ENCODE results near the gene HMX3.

HMX3 gene

DNA sequence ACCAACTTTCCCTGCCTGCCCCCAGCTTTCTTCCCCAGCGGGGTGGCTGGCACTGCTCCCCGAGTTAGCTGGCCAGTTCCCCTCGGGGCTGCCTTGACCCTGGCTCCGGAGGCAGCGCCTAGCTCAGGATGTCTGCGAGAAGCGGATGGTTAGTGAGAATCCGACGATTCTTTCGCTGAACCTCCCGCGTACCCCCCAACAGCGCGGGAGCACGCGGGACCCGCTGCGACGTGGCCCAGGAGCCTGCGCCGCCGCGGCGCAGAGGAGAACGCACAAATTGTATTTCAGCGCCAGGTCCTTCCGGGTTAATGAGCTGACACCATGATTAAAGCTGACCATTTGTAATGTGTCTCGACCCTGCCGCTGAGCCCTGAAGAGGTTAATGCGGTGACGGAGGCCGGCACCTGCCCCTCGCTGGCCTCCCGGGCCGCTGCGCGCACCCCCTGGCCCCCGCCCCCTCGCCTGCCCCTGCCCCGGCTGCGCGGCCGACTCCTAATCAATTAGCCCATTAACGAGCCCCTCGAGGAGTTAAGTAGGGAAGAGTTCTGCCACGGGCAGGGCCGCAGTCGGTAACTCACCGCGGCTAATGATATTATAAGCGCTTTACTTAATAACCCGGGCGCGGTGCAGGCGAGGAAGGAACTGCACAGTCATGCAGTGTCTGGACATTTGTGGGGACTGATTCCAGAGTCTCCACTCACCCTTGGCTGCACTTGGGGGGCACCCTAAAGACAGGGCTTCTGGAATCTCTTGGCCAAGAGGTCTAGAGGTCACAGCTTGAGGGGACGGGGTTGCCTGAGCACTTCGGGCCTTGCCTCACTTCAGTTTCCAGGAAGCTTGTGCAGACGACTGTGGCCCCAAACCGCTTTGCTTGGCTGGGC, 10.5 kb downstream of the HMX3 start:
- Histone ChIP-seq H3K27ac (ENCODE audit: low read length) (no peak overlapping the region), H2AFZ (ENCODE audit: low read length) (no peak overlapping the region), H3K79me2 (ENCODE audit: low read length) (no peaks in the 10 kb centered on the region), H3K36me3 (replicated peaks; ENCODE audit: insufficient read depth, low read length) (no peaks in the 10 kb centered on the region), H3K4me1 (ENCODE audit: low read length) (no peaks in the 10 kb centered on the region), H4K20me1 (ENCODE audit: insufficient read depth, low read length) (no peaks in the 10 kb centered on the region), H3K4me2 (ENCODE audit: low read depth, low read length) (no peak overlapping the region), H3K9me2 (replicated peaks; ENCODE audit: insufficient read depth, low read length) (no peaks in the 10 kb centered on the region), H3K4me3 (ENCODE audit: low read length) (no peak overlapping the region), H3K9me3 (replicated peaks; ENCODE audit: insufficient read depth, low read length) (no peaks in the 10 kb centered on the region), H3F3A (ENCODE audit: insufficient read depth, low read length) (no peaks in the 10 kb centered on the region), H3K9ac (ENCODE audit: low read length) (no peak overlapping the region), H3K27me3 (replicated peaks; ENCODE audit: insufficient read depth, low read length) (peaks cover 31% of the 10 kb centered on the region)
- TF ChIP-seq EZH2 (optimal IDR thresholded peaks at IDR 0.05; ENCODE audit: low read depth, low read length) (no peak), EZH2phosphoT487 (IDR thresholded peaks at IDR 0.05; ENCODE audit: low read length) (no peak)
- TF ChIP-seq, protein P1, sequence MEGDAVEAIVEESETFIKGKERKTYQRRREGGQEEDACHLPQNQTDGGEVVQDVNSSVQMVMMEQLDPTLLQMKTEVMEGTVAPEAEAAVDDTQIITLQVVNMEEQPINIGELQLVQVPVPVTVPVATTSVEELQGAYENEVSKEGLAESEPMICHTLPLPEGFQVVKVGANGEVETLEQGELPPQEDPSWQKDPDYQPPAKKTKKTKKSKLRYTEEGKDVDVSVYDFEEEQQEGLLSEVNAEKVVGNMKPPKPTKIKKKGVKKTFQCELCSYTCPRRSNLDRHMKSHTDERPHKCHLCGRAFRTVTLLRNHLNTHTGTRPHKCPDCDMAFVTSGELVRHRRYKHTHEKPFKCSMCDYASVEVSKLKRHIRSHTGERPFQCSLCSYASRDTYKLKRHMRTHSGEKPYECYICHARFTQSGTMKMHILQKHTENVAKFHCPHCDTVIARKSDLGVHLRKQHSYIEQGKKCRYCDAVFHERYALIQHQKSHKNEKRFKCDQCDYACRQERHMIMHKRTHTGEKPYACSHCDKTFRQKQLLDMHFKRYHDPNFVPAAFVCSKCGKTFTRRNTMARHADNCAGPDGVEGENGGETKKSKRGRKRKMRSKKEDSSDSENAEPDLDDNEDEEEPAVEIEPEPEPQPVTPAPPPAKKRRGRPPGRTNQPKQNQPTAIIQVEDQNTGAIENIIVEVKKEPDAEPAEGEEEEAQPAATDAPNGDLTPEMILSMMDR (IDR thresholded peaks at IDR 0.05; ENCODE audit: low read length) = no peak
- no peak for DNase-seq

DNA sequence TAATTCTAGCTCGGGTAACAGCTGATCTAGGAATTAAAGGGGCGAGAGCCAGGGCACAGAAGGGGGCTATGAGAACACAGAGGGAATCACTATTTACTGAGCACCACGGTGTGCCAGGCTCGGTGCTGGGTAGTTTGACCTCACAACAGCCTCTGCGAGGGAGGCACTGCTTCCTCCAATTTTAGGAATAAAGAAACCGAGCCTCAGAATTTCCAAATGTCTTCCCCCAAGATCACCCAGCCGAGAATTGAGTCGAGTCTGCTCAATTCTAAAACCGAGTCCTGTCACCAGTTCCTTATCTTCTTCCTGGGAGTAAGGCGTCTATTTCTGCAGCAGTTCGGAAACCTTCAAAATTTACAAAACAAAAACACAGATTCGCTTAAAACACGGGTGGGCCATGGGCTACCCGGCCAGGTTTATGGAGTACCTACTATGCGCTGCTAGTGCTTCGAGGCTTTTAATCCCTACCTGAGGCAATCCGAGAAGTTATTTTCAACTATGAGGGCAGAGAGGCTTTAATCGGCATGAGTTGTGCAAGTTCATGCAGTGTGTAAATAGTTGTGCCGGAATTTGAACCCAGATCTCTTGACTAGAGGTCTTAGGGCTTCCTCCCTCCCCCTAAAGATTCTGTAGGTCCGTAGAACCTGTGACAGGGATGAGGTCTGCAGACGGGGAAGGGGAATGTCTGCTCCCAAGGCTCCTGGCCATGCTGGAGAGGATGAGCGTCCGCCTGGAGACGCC, 11.3 kb downstream of the HMX3 start:
- H2AFZ ChIP-seq (ENCODE audit: low read length) = no peak overlapping the region
- no peaks in the 10 kb centered on the region for H3K36me3 ChIP-seq (replicated peaks; ENCODE audit: insufficient read depth, low read length)
- no peaks in the 10 kb centered on the region for H3K9me3 ChIP-seq (replicated peaks; ENCODE audit: insufficient read depth, low read length)
- no peaks in the 10 kb centered on the region for H3K4me1 ChIP-seq (ENCODE audit: low read length)
- H3K79me2 ChIP-seq (ENCODE audit: low read length) = no peaks in the 10 kb centered on the region
- no peak overlapping the region for H3K9ac ChIP-seq (ENCODE audit: low read length)
- H3K4me2 ChIP-seq (ENCODE audit: low read depth, low read length) = no peak overlapping the region
- TF ChIP-seq, protein P1 (IDR thresholded peaks at IDR 0.05; ENCODE audit: low read length) = no peak
- TF ChIP-seq EZH2 (optimal IDR thresholded peaks at IDR 0.05; ENCODE audit: low read depth, low read length) = no peak
- TF ChIP-seq EZH2phosphoT487 (IDR thresholded peaks at IDR 0.05; ENCODE audit: low read length) = no peak
- no peak overlapping the region for H3K27ac ChIP-seq (ENCODE audit: low read length)
- H3K9me2 ChIP-seq (replicated peaks; ENCODE audit: insufficient read depth, low read length) = no peaks in the 10 kb centered on the region
- peaks cover 23% of the 10 kb centered on the region for H3K27me3 ChIP-seq (replicated peaks; ENCODE audit: insufficient read depth, low read length)
- no peak overlapping the region for H3K4me3 ChIP-seq (ENCODE audit: low read length)
- no peak for DNase-seq
- H4K20me1 ChIP-seq (ENCODE audit: insufficient read depth, low read length) = no peaks in the 10 kb centered on the region
- no peaks in the 10 kb centered on the region for H3F3A ChIP-seq (ENCODE audit: insufficient read depth, low read length)

DNA sequence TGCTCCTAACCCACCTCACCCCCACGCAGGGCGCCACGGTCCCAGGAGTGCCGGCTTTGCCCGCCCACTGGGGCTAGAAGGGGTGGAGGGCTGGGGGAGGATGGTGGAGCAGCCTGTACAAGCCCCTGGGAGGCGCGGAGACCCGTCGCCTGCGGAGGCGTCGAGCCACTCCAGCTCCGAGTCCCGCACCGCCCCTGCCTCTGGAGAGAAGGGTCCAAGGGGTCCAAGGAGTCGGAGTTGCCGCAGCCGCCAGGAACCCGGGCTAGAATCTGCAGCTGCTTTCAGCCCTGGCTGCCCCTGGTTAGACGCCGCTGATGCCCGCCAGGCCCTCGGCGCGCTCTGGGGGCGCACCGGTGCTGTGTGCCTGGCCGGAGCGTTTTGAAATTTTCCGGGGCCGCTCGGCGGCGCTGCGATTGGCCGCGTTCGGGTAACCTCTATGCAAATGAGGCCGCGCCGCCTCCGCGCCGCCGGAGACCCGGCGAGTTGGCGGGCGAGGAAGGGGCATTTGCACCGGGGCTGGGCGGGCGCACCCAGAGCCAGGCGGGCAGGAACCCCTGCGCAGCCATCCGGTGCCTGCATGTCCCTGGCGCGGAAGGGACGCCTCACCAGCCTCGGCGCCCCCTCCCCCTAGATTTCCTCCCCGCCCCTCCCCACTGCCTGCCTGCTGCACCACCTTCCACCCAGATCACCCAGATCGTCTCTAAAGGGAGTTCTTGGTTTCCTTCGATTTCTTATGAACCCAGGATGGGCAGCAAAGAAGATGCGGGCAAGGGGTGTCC, 12.1 kb downstream of the HMX3 start, which contains the start of gene HMX2:
Gene HMX2 (plus strand): TSS at position 502 of the 779 bp plus-strand sequence. CDS start 243 bp downstream, at position 745.
- H3K27me3 ChIP-seq (replicated peaks; ENCODE audit: insufficient read depth, low read length) = peaks cover 20% of the 10 kb centered on the region
- no peak within 1 kb of the TSS for H3K4me2 ChIP-seq (ENCODE audit: low read depth, low read length)
- no peak for DNase-seq
- H3K9me3 ChIP-seq (replicated peaks; ENCODE audit: insufficient read depth, low read length) = no peaks in the 10 kb centered on the region
- H3K36me3 ChIP-seq (replicated peaks; ENCODE audit: insufficient read depth, low read length) = no peaks in the 10 kb centered on the region
- H2AFZ ChIP-seq (ENCODE audit: low read length) = no peak within 1 kb of the TSS
- H3K9ac ChIP-seq (ENCODE audit: low read length) = no peak within 1 kb of the TSS
- H3K27ac ChIP-seq (ENCODE audit: low read length) = no peak within 1 kb of the TSS
- no peaks in the 10 kb centered on the region for H3F3A ChIP-seq (ENCODE audit: insufficient read depth, low read length)
- H3K79me2 ChIP-seq (ENCODE audit: low read length) = no peaks in the 10 kb centered on the region
- H3K4me1 ChIP-seq (ENCODE audit: low read length) = no peaks in the 10 kb centered on the region
- TF ChIP-seq, protein P1 (IDR thresholded peaks at IDR 0.05; ENCODE audit: low read length) = no peak
- TF ChIP-seq EZH2 (optimal IDR thresholded peaks at IDR 0.05; ENCODE audit: low read depth, low read length) (no peak), EZH2phosphoT487 (IDR thresholded peaks at IDR 0.05; ENCODE audit: low read length) (no peak)
- no peak within 1 kb of the TSS for H3K4me3 ChIP-seq (ENCODE audit: low read length)
- no peaks in the 10 kb centered on the region for H4K20me1 ChIP-seq (ENCODE audit: insufficient read depth, low read length)
- no peaks in the 10 kb centered on the region for H3K9me2 ChIP-seq (replicated peaks; ENCODE audit: insufficient read depth, low read length)

Data from MM.1S (cell line).